ENCODE measurements around the gene MLC1.

Gene MLC1

DNA sequence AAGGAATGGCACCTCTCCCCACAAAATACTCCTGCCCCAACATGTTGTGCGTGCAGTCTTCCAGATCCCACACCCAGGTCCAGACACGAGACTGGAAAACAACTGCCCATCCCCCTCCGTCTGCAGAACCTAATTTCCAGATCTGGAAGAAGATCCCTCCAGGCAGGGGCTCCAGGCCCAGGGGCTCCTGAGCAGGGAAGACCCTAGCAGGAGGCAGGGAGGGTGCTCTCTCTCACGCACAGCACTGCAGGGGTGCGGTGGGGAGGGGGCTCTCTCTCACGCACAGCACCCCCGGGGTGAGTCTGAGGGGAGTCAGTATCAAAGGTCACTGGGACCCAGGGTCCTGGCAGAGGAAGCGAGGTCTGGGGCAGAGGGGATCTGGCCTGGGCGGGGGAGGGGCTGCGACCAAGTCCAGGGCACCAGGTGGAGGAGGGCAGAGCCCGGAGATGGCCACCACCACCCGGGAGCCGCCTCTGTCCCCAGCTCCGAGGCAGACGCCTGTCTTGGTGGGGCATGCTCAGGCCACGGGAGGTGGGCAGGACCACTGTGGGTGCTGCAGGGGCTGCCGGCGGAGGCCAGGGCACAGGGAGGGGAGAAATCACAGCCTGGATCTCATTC lies 1.7 kb downstream of the MLC1 start:
- H3K36me3 ChIP-seq (ENCODE audit: control insufficient read depth in 2 of 2, insufficient read depth in 1 of 2, low read length in 2 of 2), result no peaks in the 10 kb centered on the region
- H3K9me3 ChIP-seq (ENCODE audit: control insufficient read depth, insufficient read depth, low read depth, low read length), result no peaks in the 10 kb centered on the region
- ChIA-PET POLR2A (no interaction called here), CTCF (interaction anchor here (0.5 to 0.6 kb wide), 2 partner anchors 9 to 13 kb away, joined by 3 read pairs; no protein-coding TSS in a partner anchor)
- no peak overlapping the region for H3K4me3 ChIP-seq (ENCODE audit: low read depth, low read length)
- TF ChIP-seq ZIC2 (tag by site-specific recombination; IDR thresholded peaks at IDR 0.05), result peak; percentile 24; the same call in 1 of the 2 replicates
- TF ChIP-seq ZNF791 (tag by site-specific recombination; IDR thresholded peaks at IDR 0.05), result no peak
- no peaks in the 10 kb centered on the region for H3K4me1 ChIP-seq (ENCODE audit: control insufficient read depth, insufficient read depth, low read length)
- H3K27ac ChIP-seq (ENCODE audit: extremely low read depth, low read depth, low read length), result no peak overlapping the region

DNA sequence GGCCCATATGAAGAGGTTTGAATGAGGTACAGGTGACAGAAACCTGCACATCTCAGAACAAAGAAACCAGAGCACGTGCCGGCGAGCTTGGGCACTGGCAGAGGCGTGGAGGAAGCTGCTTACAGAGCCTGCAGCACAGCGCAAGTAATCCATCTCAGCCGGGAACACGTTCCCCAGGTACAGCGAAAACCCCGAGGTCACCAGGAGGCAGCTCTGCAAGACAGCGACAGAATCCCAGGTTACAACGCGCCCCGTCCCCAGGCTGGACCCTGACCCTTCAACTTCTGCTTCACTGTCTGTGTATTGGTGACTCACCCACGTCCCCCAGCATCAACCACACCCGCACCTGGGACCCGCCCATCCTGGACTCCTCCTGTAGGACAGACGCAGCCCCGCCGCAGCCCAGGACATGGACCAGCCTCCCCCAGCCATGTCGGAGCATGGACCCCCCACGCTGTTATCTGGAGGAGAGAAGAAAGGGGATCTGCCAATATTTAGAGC lies 2.2 kb downstream of the MLC1 start:
- TF ChIP-seq KLF1 (tag by site-specific recombination; IDR thresholded peaks at IDR 0.05) (peak; percentile 64), ZSCAN23 (tag by site-specific recombination; IDR thresholded peaks at IDR 0.05) (no peak)

DNA sequence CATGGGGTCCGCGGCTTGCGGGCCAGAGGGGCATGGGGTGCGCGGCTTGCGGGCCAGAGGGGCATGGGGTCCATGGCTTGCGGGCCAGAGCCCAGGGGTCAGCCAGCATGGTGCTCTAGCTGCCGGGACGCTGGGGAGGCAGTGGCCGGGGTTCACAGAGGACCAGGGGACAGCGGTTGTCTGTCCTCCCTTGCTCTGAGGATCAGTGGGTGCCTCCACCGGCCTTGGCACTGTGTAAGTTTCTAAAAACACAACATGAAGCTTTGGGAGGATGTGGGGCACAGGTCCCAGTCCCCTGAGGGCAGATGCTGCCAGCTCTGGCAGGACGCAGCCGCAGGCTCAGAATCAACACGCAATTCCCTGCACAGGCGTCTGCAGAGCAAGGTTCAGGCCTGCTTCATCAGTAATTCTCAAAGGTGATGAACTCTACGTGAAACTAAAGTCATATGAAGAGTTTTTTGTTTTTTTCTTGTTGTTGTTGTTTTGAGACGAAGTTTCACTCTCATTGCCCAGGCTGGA lies 3.0 kb downstream of the MLC1 start:
- Histone ChIP-seq H3K4me3 (ENCODE audit: low read depth, low read length) (no peak overlapping the region), H3K27ac (ENCODE audit: extremely low read depth, low read depth, low read length) (no peak overlapping the region), H3K4me1 (ENCODE audit: control insufficient read depth, insufficient read depth, low read length) (no peaks in the 10 kb centered on the region), H3K9me3 (ENCODE audit: control insufficient read depth, insufficient read depth, low read depth, low read length) (no peaks in the 10 kb centered on the region), H3K36me3 (ENCODE audit: control insufficient read depth in 2 of 2, insufficient read depth in 1 of 2, low read length in 2 of 2) (no peaks in the 10 kb centered on the region)
- CTCF ChIA-PET, result no interaction called here
- TF ChIP-seq ZNF10 (tag by site-specific recombination; IDR thresholded peaks at IDR 0.05) (no peak), ZIC2 (tag by site-specific recombination; IDR thresholded peaks at IDR 0.05) (no peak), ZEB2 (tag by site-specific recombination; IDR thresholded peaks at IDR 0.05) (no peak), ZNF843 (tag by site-specific recombination; IDR thresholded peaks at IDR 0.05) (no peak), ZNF138 (tag by site-specific recombination; IDR thresholded peaks at IDR 0.05; ENCODE audit: borderline replicate concordance) (no peak), ZBTB8A (tag by site-specific recombination; IDR thresholded peaks at IDR 0.05) (no peak), ZNF211 (tag by site-specific recombination; IDR thresholded peaks at IDR 0.05; ENCODE audit: low read depth) (no peak), ZNF248 (tag by site-specific recombination; IDR thresholded peaks at IDR 0.05) (no peak), ZBTB48 (tag by site-specific recombination; IDR thresholded peaks at IDR 0.05) (no peak), ZNF426 (tag by site-specific recombination; IDR thresholded peaks at IDR 0.05) (no peak), EGR2 (tag by site-specific recombination; IDR thresholded peaks at IDR 0.05; ENCODE audit: low read depth) (no peak), ZNF24 (tag by site-specific recombination; IDR thresholded peaks at IDR 0.05) (no peak), ZNF112 (tag by site-specific recombination; IDR thresholded peaks at IDR 0.05) (no peak), SETDB1 (IDR thresholded peaks at IDR 0.05; ENCODE audit: insufficient read length, low read length) (no peak)
- TF ChIP-seq, protein P1, sequence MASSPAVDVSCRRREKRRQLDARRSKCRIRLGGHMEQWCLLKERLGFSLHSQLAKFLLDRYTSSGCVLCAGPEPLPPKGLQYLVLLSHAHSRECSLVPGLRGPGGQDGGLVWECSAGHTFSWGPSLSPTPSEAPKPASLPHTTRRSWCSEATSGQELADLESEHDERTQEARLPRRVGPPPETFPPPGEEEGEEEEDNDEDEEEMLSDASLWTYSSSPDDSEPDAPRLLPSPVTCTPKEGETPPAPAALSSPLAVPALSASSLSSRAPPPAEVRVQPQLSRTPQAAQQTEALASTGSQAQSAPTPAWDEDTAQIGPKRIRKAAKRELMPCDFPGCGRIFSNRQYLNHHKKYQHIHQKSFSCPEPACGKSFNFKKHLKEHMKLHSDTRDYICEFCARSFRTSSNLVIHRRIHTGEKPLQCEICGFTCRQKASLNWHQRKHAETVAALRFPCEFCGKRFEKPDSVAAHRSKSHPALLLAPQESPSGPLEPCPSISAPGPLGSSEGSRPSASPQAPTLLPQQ (tag by site-specific recombination; IDR thresholded peaks at IDR 0.05), result no peak
- TF ChIP-seq, protein P2, sequence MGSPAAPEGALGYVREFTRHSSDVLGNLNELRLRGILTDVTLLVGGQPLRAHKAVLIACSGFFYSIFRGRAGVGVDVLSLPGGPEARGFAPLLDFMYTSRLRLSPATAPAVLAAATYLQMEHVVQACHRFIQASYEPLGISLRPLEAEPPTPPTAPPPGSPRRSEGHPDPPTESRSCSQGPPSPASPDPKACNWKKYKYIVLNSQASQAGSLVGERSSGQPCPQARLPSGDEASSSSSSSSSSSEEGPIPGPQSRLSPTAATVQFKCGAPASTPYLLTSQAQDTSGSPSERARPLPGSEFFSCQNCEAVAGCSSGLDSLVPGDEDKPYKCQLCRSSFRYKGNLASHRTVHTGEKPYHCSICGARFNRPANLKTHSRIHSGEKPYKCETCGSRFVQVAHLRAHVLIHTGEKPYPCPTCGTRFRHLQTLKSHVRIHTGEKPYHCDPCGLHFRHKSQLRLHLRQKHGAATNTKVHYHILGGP (tag by site-specific recombination; IDR thresholded peaks at IDR 0.05), result no peak
- TF ChIP-seq, protein P3, sequence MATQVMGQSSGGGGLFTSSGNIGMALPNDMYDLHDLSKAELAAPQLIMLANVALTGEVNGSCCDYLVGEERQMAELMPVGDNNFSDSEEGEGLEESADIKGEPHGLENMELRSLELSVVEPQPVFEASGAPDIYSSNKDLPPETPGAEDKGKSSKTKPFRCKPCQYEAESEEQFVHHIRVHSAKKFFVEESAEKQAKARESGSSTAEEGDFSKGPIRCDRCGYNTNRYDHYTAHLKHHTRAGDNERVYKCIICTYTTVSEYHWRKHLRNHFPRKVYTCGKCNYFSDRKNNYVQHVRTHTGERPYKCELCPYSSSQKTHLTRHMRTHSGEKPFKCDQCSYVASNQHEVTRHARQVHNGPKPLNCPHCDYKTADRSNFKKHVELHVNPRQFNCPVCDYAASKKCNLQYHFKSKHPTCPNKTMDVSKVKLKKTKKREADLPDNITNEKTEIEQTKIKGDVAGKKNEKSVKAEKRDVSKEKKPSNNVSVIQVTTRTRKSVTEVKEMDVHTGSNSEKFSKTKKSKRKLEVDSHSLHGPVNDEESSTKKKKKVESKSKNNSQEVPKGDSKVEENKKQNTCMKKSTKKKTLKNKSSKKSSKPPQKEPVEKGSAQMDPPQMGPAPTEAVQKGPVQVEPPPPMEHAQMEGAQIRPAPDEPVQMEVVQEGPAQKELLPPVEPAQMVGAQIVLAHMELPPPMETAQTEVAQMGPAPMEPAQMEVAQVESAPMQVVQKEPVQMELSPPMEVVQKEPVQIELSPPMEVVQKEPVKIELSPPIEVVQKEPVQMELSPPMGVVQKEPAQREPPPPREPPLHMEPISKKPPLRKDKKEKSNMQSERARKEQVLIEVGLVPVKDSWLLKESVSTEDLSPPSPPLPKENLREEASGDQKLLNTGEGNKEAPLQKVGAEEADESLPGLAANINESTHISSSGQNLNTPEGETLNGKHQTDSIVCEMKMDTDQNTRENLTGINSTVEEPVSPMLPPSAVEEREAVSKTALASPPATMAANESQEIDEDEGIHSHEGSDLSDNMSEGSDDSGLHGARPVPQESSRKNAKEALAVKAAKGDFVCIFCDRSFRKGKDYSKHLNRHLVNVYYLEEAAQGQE (tag by site-specific recombination; IDR thresholded peaks at IDR 0.05), result no peak
- POLR2A ChIA-PET, result no interaction called here

More for the DNA sequence above, 2.2 kb downstream of the MLC1 start:
- Histone ChIP-seq H3K4me1 (ENCODE audit: control insufficient read depth, insufficient read depth, low read length) (no peaks in the 10 kb centered on the region), H3K36me3 (ENCODE audit: control insufficient read depth in 2 of 2, insufficient read depth in 1 of 2, low read length in 2 of 2) (no peaks in the 10 kb centered on the region), H3K4me3 (ENCODE audit: low read depth, low read length) (no peak overlapping the region), H3K9me3 (ENCODE audit: control insufficient read depth, insufficient read depth, low read depth, low read length) (no peaks in the 10 kb centered on the region), H3K27ac (ENCODE audit: extremely low read depth, low read depth, low read length) (no peak overlapping the region)
- POLR2A ChIA-PET, result no interaction called here
- CTCF ChIA-PET, result interaction anchor here (0.5 kb wide), 1 partner anchor 10 kb away, joined by 3 read pairs; no protein-coding TSS in a partner anchor

Data from HEK293 (cell line).